Kidney tubule cell (primary cell): Measurements from ENCODE around the gene CAB39.
A peak's percentile ranks its signal among the peaks of the same experiment; 100 is the strongest.

Experiments
- DNase-seq: peaks from one replicate; pipeline ENCODE4 v3.0.0-alpha.2; 2018; ENCODE audit warnings: low spot score

CAB39 gene

DNA sequence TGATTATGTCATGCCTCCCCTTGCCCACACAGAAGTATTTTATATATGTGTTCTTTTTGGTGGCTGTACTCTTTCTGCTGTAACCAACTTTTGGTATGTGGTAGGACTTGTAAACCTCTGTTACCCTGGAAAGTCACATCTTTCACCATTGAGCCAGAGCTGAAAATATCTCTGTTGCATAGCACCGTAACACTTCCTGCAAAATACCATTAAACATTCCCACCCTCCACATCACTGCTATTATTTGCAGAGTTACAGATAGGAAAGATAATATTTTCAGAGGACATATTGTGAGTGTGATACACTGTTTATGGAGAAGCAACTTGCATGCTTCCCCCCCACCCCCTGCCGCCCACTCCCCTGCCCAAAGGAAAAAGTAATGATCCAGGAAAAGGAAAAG is 44.8 kb downstream of the CAB39 start:
- peak; percentile 89 for DNase-seq

DNA sequence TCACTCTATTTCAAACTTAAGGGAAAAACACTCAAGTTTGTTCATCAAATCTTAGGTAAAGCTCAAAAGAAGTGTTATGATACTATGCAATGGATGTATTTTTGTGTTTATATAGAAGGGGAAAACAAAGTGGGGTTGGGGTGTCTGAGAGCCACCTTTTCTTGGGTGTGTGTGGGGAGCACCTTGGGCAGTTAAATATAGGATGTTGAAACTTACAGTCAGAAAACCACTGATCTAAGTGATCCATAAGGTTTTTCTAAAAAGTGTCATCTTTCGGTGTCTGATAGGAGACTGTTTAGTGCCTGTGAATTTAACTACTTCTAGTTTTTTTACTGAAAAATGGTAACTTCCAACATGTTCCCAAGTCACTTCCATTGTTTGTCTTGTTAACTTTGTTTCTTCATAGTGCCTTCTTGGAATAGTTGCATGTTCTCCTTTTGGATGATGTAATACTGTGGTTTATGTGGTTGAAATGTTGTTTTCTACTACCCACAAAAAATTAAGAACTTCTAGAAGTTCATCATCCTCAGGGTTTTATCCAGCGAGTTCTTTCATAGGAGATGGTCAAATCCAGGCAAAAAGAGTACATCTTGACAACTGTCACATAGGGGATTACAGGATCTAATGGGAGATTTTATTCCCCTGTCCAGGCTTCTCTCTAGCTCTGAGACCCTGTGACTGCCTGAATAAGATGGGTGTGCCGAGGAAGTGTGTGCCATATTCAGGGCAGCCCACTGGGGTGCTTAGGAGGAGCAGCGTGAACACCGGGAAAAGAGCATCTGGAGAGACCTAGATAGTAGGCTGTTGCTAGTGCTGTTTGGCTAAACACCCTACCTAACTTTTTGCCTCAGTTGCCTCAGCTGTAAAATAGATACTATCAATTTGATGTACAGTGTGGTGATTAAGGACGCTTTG is 46.2 kb downstream of the CAB39 start:
- DNase-seq: peak; percentile 55

DNA sequence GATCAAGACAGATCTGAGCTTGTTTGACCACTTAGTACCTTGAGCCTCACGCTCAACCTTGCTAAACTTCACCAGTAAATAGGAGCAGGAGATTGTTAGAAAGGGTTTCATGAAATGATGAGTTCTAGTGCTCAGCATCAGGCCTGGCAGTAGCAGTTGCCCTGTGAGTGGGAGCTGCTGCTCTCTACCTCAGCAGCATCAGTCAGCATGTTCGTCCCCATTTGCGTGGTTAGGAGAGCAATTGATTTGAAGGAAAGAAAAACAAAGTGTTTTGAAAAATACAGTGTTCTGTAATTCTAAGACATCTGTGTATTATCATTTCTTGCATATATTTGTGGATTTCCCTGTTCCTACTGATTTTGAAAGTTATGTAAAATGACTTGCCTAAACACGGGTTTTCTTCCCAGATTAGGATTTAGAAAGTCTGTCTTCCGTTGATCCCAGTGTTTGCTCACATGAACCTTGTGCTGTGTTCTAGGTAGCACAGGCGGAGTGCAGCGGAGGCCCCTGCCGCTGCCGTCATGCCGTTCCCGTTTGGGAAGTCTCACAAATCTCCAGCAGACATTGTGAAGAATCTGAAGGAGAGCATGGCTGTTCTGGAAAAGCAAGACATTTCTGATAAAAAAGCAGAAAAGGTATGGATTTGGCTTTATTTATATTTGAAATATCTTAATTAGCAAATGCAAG is 47.0 kb downstream of the CAB39 start:
- no peak for DNase-seq

DNA sequence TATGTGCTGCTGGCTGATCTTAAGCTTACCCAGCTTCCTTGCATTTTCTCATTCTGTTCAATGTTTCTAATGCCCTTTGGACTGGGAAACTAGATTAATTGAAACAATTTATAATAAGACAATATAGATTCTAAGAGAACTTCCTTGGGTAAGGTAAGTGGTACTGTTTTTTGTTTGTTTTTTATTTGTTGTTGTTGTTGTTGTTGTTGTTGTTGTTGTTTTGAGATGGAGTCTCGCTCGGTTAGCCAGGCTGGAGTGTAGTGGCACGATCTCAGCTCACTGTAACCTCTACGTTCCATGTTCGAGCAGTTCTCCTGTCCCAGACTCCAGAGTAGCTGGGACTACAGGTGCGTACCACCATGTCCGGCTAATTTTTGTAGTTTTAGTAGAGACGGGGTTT is 49.1 kb downstream of the CAB39 start:
- DNase-seq: no peak

DNA sequence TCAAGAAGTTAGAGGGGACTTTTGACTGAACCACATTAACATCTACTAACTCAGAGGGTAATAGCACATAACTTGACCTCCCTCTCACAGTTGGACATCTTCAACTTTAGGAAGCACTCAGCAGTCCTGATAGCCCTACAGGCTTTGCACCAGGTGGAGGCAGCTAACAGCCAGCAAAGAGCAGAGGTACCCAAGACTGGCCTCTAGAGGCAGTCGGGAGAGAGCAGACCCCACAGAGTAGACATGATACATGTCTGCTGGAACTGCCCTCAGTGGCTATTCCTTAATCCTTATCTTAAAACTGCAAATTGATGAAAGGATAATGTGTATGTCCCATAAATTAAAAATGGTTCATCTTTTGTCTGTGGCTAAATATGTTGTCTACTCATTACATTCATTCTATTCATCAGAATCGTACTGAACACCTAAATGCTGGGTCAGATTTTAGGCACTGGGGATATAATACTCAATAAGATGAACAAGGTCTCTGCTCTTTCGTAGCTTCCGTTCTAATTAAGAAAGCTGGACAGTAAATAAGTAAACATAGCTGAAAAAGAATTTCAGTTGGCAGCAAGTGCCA is 49.8 kb downstream of the CAB39 start:
- DNase-seq: peak; percentile 49

DNA sequence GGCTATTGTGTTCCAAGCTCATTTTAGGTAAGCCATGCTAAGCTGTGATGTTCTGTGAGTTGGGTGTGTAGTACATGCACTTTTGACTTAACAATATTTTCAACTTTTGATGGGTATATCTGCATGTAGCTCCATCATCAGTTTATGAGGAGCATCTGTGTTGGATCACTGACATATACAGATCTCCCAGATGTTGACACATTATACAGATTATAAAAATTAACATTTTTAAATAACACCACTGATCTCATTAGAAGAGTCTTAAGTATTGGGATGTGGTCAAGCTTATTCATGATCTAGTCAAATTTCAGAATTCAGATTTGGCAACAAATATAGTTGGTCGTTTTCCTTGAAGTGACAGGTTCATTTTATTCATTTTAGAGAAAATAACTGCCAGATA is 51.7 kb downstream of the CAB39 start:
- no peak for DNase-seq

DNA sequence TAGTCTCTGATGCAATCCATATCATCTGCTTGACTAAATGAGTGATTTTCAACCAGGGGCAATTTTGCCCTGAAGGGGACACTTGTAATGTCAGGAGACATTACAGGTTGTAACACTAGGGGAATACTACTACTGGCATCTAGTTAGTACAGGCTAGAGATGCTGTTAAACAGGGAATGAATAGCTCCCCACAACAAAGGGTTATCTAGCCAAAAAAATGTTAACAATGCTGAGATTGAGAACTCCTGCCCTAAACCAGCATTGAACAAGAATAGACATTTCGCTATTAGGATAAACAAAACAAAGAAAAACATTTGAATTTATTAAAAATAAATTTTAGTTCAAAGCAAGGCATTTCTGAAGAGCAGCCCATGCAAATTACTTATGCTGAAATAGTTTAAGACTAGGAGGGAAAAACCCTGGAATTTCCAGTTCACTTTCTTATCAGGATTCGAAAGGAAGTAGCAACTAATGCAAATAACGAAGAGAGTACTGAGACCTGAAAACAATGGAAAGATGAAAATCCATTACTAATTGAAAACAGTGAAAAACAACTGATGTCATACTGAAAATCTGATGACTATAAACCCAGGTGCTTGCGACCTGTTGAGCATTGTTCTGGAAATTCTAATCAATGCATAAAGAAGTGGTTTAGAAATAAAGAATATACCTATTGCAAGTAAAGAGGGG is 53.1 kb downstream of the CAB39 start:
- peak; percentile 13 for DNase-seq

DNA sequence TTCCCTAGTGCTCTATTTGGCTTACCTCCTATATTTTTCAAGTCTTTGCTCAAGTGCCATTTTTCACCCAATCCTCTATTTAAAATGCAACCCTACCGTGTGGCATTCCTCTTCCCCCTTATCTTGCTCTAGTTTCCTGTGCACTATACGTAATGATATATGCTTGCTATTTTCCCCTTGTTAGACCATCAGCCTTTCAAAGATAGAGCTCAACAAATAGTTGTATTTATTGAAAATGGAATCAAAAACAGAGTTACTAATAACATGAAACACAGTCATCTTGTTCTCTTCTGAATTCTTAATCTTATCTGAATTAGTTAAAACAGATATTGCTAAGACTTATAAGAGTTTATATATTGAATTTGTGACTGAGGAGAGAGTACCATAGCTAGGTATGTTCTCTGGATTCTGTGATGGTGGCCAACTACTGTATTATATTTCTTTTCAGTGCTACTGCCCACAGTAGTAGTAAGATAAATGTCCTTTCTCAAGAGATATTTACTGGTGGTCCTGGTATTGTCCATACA is 55.3 kb downstream of the CAB39 start:
- DNase-seq: no peak

DNA sequence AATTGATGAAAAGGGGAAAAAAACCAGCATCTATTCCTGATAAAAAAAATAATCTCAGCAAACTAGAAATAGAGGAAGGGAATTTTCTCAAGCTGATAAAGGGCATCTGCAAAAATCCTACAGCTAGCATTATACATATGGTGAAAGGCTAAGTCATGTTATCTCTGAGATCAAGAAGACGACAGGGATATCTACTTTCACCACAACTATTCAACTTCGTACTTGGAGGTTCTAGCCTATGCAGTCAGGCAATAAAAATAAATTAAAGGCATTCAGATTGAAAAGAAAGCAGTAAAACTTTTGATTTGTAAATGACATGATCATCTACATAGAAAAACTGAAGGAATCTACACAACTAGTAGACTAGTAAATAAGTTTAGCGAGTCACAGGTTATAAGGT is 58.2 kb downstream of the CAB39 start:
- no peak for DNase-seq

DNA sequence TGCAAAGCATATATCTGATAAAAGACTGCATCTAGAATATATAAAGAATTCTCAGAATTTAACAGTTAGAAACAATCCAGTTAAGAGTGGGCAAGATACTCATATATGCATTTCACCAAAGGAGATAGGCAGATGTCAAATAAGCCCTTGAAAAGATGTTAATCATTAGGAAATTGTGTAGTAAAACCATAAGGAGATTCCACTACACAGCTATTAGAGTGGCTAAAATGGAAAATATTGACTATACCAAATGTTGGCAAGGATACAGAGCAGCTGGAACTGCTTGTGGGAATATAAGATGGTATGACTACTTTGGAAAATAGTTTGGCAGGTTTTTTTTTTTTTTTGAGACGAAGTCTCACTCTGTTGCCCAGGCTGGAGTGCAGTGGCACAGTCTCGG is 59.5 kb downstream of the CAB39 start:
- DNase-seq: no peak

DNA sequence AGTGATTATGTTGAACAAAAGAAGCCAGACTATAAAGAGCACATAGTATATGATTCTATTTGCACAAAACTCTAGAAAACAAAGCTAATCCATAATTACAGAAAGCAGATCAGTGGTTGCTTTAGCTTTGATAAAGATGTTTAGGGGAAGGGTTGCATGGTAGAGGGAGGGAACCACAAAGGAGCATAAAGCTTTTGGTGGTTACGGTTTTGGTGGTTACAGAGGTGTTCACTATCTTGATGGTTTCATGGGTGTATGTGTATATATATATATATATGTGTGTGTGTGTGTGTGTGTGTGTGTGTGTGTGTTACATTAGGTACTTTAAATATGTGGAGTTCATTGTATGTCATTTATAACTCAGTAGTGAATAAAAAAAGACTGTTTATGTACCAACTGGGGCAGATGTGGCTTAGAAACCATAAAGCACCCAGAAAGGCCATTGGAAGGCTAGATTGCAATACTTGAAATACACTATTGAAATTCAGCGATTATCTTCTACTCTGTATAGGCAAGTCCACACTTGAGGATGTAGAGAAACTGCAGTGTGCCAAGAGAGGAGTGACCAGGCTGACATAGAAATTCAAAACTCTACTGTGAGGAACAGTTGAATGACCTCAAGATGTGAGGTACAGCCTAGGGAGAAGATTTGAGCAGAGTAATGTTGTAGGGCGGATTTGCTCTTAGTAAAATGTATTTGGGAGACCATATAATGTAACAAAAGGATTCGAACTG is 60.6 kb downstream of the CAB39 start:
- no peak for DNase-seq

DNA sequence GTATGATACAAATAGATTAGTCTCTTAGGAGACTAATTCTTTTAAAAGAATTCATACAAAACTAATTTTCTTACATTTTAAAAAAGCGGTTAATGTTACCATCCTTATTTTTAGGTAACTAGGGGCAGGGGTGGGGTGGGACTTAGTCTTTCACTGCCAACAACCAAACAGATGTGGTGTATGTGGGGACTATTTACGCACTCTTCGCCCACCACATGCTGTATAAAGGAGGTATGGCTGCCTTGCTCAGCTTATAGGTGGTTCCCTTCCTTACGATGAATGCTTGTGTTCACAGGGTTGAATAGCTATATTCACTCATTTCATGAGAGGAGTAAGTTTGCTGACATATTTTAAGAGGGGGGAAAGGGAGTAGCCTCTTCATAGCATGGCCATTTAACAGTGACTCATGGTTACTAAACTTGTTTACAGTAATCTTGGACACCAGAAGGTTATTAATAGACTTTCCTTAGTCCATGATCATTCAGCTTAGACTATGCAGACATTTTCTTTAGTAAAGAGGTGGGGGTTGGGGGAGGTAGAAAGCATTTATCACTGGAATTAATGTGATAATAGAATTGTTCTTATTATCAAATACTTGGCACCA is 61.8 kb downstream of the CAB39 start:
- DNase-seq: peak; percentile 73

DNA sequence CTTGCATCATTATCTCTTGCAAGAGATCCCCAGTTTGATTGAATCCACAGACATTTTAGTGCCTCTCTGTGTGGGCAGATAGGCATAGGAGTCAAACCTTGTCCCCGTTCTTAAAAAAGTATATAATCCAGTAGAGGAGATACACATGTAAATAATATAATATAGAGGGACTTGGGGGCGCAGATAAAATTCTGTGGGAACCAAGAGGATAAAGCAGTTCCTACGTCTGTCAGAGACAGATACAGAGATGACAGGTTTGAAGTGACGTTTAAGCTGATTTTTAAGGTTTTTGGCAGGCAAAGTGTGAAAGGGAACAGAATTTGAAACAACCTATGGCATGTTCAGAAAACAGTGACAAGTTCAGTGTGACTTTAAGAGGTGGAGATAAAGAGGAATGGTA is 63.1 kb downstream of the CAB39 start:
- DNase-seq: no peak

DNA sequence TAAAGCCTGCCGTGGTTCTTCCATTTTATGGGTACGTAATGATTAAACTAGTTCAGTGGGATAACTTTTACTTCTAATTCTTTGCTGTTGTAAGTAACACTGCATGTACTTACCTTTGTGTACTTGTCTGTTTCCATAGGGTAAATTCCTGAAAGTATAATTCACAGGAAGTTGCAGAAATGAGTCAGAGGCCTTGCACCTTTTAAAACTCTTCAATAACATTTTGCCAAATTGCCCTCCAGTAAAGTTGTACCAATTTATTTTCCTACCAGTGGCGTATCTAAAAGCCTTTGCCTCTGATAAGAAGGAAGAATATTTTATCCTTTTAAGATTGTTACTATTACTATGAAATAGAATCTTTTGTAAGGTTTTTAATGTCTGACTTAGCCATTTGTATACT is 65.1 kb downstream of the CAB39 start:
- DNase-seq: peak; percentile 82

DNA sequence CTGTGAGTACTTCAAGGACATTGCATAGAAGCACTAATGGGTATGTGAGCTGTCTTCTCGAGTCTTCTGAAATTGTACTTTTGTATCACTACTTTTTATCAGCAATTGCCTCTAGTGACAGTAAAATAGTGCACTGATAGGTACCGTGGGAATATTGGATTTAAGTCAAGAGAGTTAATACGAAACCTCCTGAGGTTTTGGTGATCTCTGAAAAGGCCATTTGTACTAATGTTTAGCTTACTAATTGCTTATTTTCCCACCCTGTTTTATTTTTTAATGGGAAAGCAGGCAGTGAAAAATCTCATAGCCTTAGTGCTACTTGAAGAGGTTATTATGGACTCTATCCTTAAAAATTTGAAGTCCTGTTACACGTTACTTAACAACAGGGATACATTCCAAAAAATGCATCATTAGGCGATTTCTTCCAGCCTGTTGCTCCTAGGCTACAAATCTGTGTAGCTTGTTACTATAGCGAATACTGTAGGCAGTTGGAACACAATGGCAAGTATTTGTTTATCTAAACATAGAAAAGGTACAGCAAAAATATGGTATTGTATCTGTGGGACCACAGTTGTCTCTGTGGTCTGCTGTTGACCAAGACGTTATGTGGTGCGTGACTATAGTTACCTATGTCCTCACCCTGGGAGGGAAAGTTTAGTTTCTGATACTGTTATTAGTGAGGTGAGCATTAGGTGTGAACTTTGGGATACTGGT is 65.9 kb downstream of the CAB39 start:
- DNase-seq: peak; percentile 50

DNA sequence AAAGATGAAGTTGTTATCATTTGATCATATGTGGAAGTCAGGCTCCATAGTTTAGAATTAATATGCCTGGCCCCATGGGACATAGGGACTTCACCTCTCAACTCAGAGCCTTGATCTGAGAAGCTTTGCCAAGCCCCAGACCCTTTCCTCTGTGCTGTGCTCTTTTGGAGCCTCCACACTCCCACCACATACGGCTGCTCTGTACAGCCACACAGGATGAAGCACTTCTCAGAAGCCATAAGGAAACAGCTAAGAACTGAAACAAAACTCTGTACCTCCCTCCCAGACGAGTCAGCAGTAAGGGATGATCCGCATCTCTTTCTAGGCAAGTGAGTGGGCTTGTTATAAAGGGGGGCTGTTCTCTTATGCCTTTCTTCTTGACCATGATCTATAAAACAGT is 66.5 kb downstream of the CAB39 start:
- DNase-seq: peak; percentile 31

DNA sequence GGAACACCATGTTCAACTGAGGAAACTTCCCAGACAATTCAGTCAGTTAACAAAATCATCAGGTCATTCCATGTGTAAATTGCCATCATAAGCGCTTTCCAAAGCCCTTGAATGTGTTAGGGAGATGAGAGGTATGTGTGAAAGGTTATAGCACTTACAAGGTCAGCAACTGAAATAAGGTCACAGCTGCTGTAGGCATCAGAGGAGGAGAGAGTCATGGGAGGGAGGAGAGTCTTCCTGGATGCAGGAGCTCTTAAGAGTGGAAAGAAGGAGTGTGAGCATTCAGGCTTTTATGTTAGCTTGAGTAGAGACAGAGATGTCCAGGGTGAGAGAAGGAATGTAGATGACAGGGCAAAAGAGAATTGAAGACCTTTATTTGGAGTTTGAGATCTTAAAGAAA is 67.0 kb downstream of the CAB39 start:
- DNase-seq: no peak

DNA sequence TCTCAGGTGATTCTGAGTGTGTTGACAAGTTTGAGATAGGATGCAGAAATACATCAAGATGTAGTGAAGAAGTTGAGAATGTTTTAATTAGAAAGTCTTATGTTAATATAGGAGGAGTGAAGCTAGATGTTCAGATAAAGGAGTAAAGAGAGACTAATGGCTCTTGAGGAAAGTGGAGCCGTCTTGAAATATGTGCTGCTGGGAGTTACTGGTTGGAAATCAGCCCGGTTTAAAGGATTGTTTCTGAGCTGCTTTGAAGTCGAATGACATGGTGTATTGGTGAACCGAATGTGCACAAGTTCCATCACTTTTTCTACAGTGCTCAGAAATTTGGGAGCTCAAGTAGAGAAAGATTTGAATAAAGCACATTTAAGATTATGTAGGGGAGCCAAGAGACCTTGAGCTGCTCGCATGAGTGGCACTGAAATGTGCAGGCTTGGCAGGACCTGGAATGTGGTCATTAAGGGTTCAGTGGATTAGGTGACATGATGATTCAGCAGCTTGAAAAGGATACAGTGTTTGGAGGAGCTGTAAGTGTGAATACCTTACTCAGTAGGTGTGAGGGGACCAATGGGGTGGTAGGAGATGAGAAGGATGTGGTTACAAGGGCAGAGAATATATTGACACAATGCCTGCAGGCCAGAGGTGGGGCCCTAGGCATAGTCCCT is 68.6 kb downstream of the CAB39 start:
- DNase-seq: peak; percentile 99

DNA sequence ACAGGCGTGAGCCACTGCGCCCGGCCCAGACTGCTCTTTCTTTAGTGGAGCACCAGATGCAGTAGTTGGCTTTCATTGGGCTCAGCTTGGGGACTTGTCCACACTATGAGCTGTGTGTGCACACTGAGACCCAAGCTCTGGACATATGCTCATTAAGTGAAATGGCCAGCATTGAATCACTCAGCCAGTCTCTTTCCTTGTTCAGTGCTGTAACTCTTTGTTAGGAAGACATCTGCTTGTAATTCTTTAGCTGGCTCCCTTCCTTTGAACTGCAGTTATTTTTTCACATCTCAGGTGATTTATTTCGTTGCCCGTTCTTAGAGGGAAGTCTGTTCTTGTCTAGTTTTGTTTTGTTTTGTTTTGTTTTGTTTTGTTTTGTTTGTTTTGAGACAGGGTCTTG is 70.5 kb downstream of the CAB39 start:
- DNase-seq: no peak

DNA sequence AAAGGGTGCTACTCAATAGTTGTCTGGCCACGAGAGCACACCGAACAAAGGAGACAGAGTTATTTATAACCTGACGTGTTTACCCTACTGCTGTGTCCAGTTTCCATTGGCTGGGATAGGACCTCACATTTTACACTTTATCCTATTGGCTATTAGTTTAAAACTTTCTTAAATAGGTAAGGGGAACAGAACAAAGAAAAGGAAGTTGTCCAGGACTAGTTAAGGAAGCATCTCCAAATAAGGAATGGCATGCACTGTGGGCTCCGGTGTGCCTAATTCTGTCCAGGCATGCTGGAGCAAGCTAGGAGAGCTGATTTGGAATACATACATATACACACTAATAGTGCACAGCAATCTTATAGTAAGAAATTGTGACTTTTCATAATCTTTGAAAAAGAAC is 72.2 kb downstream of the CAB39 start:
- peak; percentile 53 for DNase-seq
